Mononuclear cell (primary cell): ENCODE data around the gene IFNLR1. TPM values are rescaled to one million over a fixed set of nuclear protein-coding genes. Genes with fewer than 3 reads are reported as not detected.

Source experiments
- H3K27me3 ChIP-seq: 2 replicates; pipeline ENCODE4 v1.6.0; 2011; ENCODE audit warnings: low read length, control low read depth; ENCODE audit not compliant: insufficient read depth
- H3K4me1 ChIP-seq: 2 replicates; pipeline ENCODE4 v1.5.1; 2011; ENCODE audit warnings: mild to moderate bottlenecking, low read length, control low read depth; ENCODE audit not compliant: insufficient read depth
- H3K4me3 ChIP-seq: 2 replicates; pipeline ENCODE4 v1.5.1; 2011; ENCODE audit warnings: mild to moderate bottlenecking, low read length, moderate library complexity
- H3K9me3 ChIP-seq: 2 replicates; pipeline ENCODE4 v1.5.1; 2011; ENCODE audit warnings: low read depth, mild to moderate bottlenecking, control low read depth, low read length
- total RNA-seq: library from RNA; depleted of rRNA; stranded (reverse); fragments of >200 nt; gene quantifications from one replicate; pipeline ENCODE4 v1.2.3, GENCODE V29; 2012

The IFNLR1 gene
- total RNA-seq: 1.6 TPM

DNA sequence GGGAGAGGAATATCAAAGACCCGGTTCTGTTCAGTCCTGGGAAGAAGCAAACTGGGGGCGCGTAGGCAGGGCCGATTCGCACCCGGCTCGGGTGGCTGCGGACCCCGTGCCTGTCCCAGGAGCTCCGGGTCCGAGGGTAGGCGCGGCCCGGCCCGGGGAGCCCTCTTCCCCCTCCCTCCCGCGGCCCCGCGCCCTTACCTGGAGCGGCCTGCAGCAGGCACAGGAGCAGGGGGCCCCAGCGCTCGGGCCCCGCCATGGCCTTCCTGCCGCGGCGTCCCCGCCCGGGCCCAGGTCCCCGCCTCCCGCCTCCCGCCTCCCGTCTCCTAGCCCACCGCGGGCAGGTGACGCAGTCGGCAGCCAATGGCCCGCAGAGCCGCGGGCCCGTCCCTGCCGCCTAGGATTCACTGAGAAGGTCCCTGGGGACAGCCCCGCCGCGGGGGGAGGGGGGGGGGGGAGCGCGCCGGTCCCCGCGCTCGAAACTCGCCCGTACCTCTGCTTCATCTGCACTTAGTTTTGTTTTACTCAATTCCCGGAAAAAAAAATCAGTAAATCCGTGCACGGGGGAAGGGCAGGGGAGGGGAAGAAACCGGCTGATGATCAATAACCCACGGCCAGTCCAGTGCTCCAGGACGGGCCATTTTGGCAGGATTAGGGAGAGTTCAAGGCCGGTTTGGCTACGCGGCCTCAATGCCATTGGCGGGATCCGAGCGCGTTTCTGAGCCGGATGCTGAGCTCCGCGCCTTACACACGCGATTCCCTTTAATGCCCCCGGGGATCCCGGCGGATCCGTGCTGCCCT is at the start of gene IFNLR1:
IFNLR1 (minus strand) TSS at position 297 of the 798 bp plus-strand sequence; CDS start at position 256, 41 bp downstream.
- H3K9me3 ChIP-seq: no peaks in the 10 kb centered on the region
- peaks cover 59% of the 10 kb centered on the region for H3K4me1 ChIP-seq
- H3K4me3 ChIP-seq: peak within 1 kb of the TSS; percentile 46
- H3K27me3 ChIP-seq: peaks cover 16% of the 10 kb centered on the region

DNA sequence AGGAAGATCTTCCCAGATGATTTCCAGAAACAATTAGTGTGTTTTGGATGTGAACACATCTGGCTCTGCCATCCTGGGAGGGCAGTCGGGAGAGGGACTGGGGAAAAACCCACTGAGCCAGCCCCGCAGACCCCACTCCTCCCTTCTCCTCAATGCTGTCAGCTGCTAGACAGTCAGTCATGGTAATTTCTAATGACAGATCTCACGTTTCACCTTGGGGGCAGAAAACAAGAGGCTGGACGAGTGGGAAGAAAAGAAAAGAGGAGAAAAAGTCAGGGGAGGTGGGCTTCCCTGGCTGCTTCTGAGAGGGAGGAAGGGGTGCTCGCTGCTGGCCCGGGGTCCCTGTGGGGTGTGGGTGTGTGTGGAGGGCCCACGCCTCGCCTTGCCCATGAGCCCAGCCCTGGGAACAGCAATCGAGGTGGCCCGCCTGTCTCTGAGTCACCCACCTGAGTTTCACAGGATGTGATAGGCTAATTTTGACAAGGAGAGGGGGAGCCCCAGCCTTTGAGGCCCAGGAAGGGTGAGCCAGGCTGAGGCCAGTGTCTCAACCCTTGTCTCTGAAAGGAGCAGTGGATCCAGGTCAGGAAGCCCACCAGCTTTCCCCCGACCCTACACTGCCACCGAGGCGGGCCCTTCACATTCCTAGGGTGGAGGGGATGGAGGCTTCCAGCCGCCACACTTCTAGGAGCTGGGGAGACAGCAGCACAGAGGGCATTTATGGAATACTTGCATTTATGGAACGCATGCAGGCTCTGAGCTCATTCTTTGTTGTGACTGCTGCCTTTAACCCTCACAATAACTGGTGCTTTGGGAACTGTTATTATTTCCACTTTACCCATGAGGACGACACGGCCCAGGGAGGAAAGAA is 49.1 kb upstream of the IFNLR1 start:
- H3K9me3 ChIP-seq: no peaks in the 10 kb centered on the region
- H3K4me1 ChIP-seq: no peaks in the 10 kb centered on the region
- H3K27me3 ChIP-seq: no peaks in the 10 kb centered on the region
- H3K4me3 ChIP-seq: no peak overlapping the region

DNA sequence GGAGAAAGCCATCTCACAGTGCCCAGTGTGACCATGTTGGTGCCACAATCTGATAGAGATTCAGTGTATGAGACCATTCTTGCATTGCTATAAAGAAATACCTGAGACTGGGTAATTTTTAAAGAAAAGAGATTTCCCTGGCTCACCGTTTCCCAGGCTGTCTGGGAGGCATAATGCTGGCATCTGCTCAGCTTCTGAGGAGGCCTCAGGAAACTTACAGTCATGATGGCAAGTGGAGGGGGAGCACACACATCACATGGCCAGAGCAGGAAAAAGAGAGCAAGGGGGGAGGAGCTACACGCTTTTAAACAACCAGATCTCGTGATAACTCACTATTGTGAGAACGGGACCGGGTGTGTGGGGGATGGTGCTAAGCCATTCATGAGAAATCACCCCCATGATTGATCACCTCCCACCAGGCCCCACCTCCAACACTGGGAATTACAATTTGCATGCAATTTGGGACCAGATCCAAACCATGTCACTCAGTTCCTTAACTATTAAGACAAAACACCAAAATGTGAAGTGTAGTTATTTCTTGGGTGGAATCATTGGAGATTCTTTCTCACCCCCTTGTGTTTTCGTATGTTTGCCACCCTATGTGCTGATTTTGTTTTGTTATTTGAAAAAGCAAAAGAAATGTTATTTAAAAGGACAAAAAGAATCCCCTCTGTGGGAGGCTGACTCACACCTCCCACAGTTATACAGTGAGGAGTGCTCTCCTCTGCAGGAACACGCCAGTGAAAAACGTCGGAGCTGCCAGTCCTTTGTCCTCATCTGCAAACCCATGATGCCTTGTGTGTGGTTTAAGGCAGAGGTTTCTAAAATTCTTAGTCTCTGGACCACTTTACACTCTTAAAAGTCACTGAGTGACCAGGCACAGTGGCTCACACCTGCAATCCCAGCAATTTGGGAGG is 46.9 kb upstream of the IFNLR1 start:
- H3K9me3 ChIP-seq: no peaks in the 10 kb centered on the region
- no peak overlapping the region for H3K4me3 ChIP-seq
- no peaks in the 10 kb centered on the region for H3K4me1 ChIP-seq
- no peaks in the 10 kb centered on the region for H3K27me3 ChIP-seq

DNA sequence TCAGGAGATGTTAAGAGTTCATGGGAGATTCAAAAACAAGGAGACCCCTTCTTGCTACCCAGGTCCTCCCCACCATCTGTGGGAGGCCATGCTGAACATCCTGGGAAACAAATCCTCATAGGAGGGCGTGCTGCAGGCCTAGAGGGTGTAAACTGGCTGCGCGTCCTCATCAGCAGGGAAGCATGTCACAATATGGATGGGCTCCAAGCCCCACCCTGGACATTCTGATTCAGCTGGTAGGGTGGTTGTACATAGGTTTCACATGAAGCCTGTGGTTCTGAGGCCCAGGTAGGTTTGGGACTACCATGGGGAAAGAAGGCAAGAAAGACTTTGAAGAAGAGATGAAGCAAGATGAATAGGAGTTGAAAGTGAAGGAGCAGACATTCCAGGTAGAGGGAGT is 44.6 kb upstream of the IFNLR1 start:
- Histone ChIP-seq H3K27me3 (no peaks in the 10 kb centered on the region), H3K4me3 (no peak overlapping the region), H3K4me1 (no peaks in the 10 kb centered on the region), H3K9me3 (no peaks in the 10 kb centered on the region)

DNA sequence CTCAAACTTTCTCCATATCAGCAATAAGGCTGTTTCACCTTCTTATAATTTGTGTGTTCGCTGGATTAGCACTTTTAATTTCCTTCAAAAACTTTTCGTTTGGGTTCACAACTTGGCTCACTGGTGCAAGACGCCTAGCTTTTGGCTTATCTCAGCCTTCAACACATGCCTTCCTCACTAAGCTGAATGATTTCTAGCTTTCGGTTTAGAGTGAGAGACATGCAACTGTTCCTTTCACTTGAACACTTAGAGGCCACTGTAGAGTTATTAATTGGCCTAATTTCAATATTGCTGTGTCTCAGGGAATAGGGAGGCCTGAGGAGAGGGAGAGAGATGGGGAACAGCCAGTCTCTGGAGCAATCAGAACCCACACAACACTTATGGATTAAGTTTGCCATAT is 41.2 kb upstream of the IFNLR1 start:
- Histone ChIP-seq H3K4me3 (no peak overlapping the region), H3K27me3 (no peaks in the 10 kb centered on the region), H3K4me1 (no peaks in the 10 kb centered on the region), H3K9me3 (no peaks in the 10 kb centered on the region)

DNA sequence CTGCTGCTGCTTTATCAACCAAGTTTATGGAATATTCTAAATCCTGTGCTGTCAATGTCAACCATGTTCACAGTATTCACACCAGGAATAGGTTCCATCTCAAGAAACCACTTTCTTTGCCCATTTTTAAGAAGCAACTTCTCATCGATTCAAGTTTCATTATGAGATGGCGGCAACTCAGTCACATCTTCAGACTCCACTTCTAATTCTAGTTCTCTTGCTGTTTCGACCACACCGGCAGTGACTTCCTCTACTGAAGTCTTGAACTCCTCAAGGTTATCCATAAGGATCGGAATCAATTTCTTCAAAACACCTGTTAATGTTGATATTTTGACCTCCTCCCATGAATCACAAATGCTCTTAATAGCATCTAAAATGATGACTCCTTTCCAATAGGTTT is 39.7 kb upstream of the IFNLR1 start:
- H3K4me3 ChIP-seq: no peak overlapping the region
- H3K27me3 ChIP-seq: no peaks in the 10 kb centered on the region
- H3K4me1 ChIP-seq: no peaks in the 10 kb centered on the region
- H3K9me3 ChIP-seq: no peaks in the 10 kb centered on the region

DNA sequence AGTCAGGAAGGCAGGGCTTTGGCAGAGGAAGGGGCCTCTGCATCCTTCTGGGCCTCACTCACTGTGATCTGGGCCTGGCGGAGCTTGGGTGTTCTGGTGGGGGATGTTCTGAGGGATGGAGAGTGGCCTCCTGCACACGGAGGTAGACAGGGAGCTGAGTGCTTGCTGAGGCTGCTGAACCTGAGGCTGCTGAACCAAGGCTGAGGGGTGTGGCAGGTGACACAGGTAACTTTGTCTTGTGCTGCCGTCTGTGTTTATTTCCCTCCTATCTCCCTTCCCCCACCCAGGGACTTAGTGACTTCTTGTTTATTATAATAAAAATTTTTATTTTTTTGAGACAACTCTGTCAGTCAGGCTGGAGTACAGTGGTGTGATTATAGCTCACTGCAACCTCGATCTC is 37.7 kb upstream of the IFNLR1 start:
- Histone ChIP-seq H3K27me3 (no peaks in the 10 kb centered on the region), H3K4me3 (no peak overlapping the region), H3K4me1 (no peaks in the 10 kb centered on the region), H3K9me3 (no peaks in the 10 kb centered on the region)

DNA sequence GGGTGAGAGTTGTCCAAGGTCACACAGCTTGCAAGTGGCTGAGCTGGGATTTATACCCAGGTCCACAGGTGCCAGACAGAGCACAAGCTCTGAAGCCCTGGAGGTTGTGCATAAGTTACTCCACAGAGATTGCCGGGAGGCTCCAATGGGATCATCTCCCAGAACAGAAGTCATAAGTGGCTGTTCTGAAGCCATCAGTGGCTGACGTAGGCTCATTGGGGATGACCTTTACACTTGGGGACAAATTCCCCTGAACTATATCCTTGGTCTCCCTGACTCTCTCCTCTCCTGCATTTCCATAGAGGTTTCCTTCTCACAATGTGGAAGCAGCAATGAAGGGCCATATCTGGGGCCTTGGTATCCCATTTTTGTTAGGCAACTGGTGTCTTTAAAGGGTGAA is 37.0 kb upstream of the IFNLR1 start:
- Histone ChIP-seq H3K4me3 (no peak overlapping the region), H3K4me1 (no peaks in the 10 kb centered on the region), H3K9me3 (no peaks in the 10 kb centered on the region), H3K27me3 (no peaks in the 10 kb centered on the region)

DNA sequence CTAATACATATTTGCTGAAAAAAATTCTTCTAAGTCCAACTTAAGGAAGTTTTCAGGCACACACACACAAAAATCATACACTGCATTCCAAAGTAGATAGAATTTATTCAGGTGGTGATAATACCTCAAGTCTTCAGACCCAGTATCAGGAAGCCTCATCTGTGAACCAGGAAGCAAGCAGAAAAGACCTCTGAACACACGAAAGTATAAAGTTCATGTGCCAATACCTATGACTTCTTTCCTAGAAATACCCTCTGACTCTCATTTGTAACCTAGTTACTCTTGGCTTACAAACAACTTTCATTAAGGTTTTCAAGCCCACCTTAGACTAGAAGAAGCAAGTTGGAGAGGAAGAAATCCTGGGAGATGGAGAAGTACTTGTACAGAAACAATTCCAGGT is 35.7 kb upstream of the IFNLR1 start:
- H3K4me1 ChIP-seq: no peaks in the 10 kb centered on the region
- no peak overlapping the region for H3K4me3 ChIP-seq
- H3K9me3 ChIP-seq: no peaks in the 10 kb centered on the region

DNA sequence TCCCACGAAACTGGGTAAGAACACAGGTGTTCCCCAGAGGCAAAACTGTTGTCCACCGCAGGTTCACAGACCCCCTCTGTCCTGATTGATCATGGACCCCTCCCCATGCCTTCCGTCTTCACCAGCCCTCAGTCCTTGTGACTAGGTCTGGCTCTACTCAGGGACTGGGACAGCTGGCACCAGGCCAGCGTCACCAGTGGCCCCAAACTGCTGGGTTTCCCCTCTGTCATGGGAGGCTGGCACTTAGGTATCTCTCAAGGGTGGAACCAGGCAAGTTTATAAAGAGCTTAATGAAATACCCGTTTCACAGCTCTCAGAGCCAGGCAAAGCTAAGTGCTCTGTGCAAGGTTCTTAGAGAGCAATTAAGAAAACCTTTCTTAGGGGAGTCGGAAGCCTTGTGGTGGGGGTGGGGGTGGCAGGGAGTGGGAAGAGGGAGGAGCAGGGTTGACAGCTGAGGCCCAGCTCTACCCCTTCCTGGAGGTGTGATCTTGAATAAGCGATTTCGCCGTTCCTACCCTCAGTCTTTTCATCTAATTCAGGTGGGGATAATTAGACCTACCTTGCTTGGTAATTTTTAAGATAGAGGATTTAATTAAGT is 35.0 kb upstream of the IFNLR1 start:
- no peak overlapping the region for H3K4me3 ChIP-seq

More for the DNA sequence above, 35.7 kb upstream of the IFNLR1 start:
- H3K27me3 ChIP-seq: no peaks in the 10 kb centered on the region

DNA sequence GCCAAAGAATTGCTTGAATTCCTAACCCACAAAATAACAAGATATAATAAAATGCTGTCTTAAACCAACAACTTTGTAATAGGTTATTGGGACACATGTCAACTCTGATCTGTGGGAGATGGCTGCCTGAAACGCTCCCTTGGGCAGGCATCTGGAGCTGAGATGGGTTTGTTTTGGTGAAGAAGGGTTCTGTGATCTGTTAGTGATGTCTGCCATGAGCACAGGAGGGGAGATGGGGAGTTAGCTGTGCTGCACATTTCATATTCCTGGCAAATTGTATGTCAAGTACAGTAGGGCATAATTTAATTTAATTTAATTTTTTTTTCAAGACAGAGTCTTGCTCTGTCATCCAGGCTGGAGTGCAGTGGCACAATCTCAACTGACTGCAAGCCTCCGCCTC is 34.2 kb upstream of the IFNLR1 start:
- Histone ChIP-seq H3K4me3 (no peak overlapping the region), H3K27me3 (no peaks in the 10 kb centered on the region), H3K4me1 (no peaks in the 10 kb centered on the region), H3K9me3 (no peaks in the 10 kb centered on the region)

More for the DNA sequence above, 35.0 kb upstream of the IFNLR1 start:
- no peaks in the 10 kb centered on the region for H3K4me1 ChIP-seq
- no peaks in the 10 kb centered on the region for H3K27me3 ChIP-seq
- H3K9me3 ChIP-seq: no peaks in the 10 kb centered on the region

DNA sequence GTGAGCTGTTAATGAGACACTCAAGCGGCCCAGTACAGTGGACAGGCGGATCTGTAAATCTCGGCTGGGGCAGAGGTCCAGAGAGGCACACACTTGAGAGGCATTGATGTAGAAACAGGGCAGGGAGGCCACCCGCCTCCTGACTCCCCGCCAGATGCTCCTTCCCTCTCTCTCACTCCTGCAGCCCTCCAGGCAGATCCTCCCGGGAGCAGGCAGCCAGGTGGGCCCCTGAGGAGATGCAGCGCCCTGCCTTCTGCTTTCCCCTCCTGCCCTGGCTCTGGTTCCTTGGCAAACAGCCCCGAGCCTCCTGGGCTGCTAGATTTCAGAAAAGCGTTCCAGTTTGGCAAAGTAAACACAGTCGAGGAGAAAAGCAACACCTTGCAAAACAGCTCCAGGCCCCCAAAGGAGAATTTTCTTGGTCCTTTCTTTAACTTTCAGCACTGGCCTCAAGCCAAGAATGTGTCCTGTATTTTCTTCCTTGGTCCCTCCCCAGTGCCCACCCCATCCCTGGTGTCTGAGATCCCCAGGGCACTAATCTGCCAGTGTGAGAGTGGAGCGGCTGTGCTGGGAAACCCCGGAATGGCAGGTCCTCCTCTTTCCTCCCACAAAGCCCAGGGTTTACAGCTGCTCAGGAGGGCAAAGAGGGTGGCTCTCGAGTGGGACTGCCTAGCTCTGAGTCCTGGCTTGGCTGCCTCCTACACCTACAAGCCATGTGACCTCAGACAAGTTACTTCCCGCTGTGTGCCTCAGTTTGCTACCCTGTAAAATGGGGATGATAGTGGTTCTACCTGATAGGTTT is 29.4 kb upstream of the IFNLR1 start:
- no peaks in the 10 kb centered on the region for H3K4me1 ChIP-seq
- H3K4me3 ChIP-seq: no peak overlapping the region
- H3K9me3 ChIP-seq: no peaks in the 10 kb centered on the region
- no peaks in the 10 kb centered on the region for H3K27me3 ChIP-seq

DNA sequence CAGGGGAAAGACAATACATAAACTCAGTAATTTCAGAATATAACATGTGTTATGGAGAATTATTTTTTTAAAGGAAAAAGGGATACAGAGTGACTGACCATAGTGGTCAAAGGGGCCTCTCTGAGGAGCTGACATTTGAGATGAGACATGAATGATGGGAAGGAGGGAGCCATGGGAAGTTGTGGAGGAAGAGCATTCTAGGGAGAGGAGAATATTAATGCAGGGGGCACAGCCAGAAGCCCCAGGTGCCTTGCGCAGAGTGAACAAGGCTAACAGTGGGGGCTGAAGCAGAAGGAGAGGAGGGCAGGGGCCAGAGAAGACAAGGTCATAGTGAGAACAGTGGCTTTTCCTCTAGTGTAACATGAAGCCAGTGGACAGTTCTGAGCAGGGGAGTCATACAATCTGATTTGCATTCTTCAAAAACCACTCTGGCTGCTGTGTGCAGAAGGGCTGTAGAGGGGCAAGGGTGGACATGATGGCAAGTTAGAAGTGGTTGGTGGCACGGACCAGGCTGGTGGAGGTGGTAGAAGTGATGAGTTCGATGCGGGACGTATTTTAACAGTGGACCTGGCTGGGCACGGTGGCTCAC is 28.2 kb upstream of the IFNLR1 start:
- Histone ChIP-seq H3K4me1 (no peaks in the 10 kb centered on the region), H3K27me3 (no peaks in the 10 kb centered on the region), H3K4me3 (no peak overlapping the region)

More for the DNA sequence above, 28.2 kb upstream of the IFNLR1 start:
- no peaks in the 10 kb centered on the region for H3K9me3 ChIP-seq
